Breast epithelium (tissue), 4 donors: ENCODE data around the gene SPIRE2. TPM values are rescaled to one million over a fixed set of nuclear protein-coding genes. Genes with fewer than 3 reads are reported as not detected.

Experiments used
- DNase-seq, 2 donors: peaks; one replicate each; pipeline ENCODE4 v3.0.0-alpha.2; 2019; ENCODE audit warnings: low spot score in 2 of 2
- H3K27ac ChIP-seq, 2 donors: fragments of 200-600 bp; sonication (generic) in 1 of 2; one replicate each; pipeline ENCODE4 v1.5.1; 2016 to 2019; ENCODE audit warnings: mild to moderate bottlenecking in 1 of 2
- H3K27me3 ChIP-seq, 2 donors: fragments of 200-600 bp; sonication (generic) in 1 of 2; one replicate each; pipeline versions ENCODE4 v1.5.1 to v1.6.0; 2017 to 2019; ENCODE audit warnings: control low read depth in 1 of 2, mild to moderate bottlenecking in 1 of 2
- H3K36me3 ChIP-seq: fragments of 200-600 bp; one replicate; pipeline ENCODE4 v1.5.1; 2019
- H3K4me1 ChIP-seq, 2 donors: fragments of 200-600 bp; sonication (generic); one replicate each; pipeline ENCODE4 v1.5.1; 2016 to 2019; ENCODE audit warnings: control low read depth in 1 of 2
- H3K4me3 ChIP-seq, 3 donors: fragments of 200-600 bp; sonication (generic); 1 replicate in 2 of 3; 2 replicates in 1 of 3; pipeline ENCODE4 v1.5.1; 2016 to 2019; ENCODE audit warnings: mild to moderate bottlenecking in 3 of 3, moderate library complexity in 2 of 3
- H3K9me3 ChIP-seq, 2 donors: fragments of 200-600 bp; sonication (generic) in 1 of 2; one replicate each; pipeline ENCODE4 v1.5.1; 2016 to 2019; ENCODE audit warnings: control low read depth in 1 of 2
- POLR2A ChIP-seq: fragments of 450-650 bp; IDR thresholded peaks from one replicate; pipeline ENCODE4 v1.6.1; 2016; ENCODE audit warnings: antibody characterized with exemption, mild to moderate bottlenecking, moderate library complexity
- POLR2AphosphoS5 ChIP-seq, 3 donors: sonication (generic); formaldehyde crosslinking; IDR thresholded peaks; one replicate each; pipeline ENCODE4 v1.6.1; 2017; ENCODE audit warnings: antibody characterized with exemption in 3 of 3
- intact Hi-C: fragments of 100-400 bp; cut with DNase I; formaldehyde crosslinking; loops from one replicate; pipeline ENCODE4 v1.15.1; 2023; ENCODE audit warnings: low total_unique reads
- total RNA-seq, 3 donors: library from RNA; depleted of rRNA; stranded (reverse); fragments of >200 nt; gene quantifications; one replicate each; pipeline ENCODE4 v1.1.0, GENCODE V29; 2016
- TF ChIP-seq, protein P1 (sequence below), 3 donors: fragments of 450-650 bp; IDR thresholded peaks; one replicate each; pipeline ENCODE4 v1.5.1; 2016 to 2017; ENCODE audit warnings: antibody characterized with exemption in 3 of 3, mild to moderate bottlenecking in 3 of 3, moderate library complexity in 3 of 3

SPIRE2 gene
- total RNA-seq, 3 donors from 2014 or later, result 1.3 to 11.1 (median 7.8) TPM

DNA sequence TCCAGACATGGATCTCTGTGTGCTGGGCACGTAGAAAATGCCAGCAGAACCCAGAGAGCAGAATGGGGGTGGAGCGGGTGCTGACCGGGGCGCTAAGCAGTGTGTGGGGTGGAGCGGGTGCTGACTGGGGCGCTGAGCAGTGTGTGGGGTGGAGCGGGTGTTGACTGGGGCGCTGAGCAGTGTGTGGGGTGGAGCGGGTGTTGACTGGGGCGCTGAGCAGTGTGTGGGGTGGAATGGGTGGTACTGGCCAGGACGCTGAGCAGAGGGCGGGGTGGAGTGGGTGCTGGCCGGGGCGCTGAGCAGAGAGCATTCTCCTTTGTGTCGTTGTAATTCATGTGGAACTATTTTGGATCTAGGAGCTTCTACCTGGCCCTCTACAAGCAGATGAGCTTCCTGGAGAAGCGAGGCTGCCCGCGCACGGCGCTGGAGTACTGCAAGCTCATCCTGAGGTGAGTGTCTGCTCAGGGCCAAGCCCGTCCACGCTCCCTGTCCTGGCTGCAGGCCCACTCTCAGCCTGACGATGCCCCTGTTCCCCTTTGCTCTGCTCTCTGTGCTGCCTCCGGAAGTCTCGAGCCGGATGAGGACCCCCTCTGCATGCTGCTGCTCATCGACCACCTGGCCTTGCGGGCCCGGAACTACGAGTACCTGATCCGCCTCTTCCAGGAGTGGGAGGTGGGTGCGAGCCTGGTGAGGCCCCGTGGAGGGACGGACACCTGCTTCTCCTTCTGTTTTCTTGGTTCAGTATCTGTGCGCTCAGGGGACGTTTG, 70.1 kb downstream of the SPIRE2 start:
- H3K27me3 ChIP-seq, result no peaks in the 10 kb centered on the region
- no peak overlapping the region for H3K4me3 ChIP-seq
- H3K9me3 ChIP-seq, result no peaks in the 10 kb centered on the region
- H3K27ac ChIP-seq, result no peak overlapping the region
- H3K4me1 ChIP-seq, result no peaks in the 10 kb centered on the region
- intact Hi-C loops, result no loop called here
- no peak for TF ChIP-seq POLR2A
- TF ChIP-seq, protein P1, sequence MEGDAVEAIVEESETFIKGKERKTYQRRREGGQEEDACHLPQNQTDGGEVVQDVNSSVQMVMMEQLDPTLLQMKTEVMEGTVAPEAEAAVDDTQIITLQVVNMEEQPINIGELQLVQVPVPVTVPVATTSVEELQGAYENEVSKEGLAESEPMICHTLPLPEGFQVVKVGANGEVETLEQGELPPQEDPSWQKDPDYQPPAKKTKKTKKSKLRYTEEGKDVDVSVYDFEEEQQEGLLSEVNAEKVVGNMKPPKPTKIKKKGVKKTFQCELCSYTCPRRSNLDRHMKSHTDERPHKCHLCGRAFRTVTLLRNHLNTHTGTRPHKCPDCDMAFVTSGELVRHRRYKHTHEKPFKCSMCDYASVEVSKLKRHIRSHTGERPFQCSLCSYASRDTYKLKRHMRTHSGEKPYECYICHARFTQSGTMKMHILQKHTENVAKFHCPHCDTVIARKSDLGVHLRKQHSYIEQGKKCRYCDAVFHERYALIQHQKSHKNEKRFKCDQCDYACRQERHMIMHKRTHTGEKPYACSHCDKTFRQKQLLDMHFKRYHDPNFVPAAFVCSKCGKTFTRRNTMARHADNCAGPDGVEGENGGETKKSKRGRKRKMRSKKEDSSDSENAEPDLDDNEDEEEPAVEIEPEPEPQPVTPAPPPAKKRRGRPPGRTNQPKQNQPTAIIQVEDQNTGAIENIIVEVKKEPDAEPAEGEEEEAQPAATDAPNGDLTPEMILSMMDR (IDR thresholded peaks at IDR 0.05), result no peak
- TF ChIP-seq POLR2AphosphoS5 (IDR thresholded peaks at IDR 0.05), result no peak
- peaks cover 6% of the 10 kb centered on the region for H3K36me3 ChIP-seq
- DNase-seq, result no peak

GRCh38 chr16:89899879-89900481, 71.7 kb downstream of the SPIRE2 start:
- intact Hi-C loops, result no loop called here
- no peak for DNase-seq
- Histone ChIP-seq H3K4me1 (no peaks in the 10 kb centered on the region), H3K27me3 (no peaks in the 10 kb centered on the region), H3K36me3 (peaks cover 6% of the 10 kb centered on the region), H3K27ac (no peak overlapping the region), H3K4me3 (no peak overlapping the region), H3K9me3 (no peaks in the 10 kb centered on the region)
- TF ChIP-seq POLR2AphosphoS5 (IDR thresholded peaks at IDR 0.05) (no peak), POLR2A (no peak)
- TF ChIP-seq, protein P1 (IDR thresholded peaks at IDR 0.05), result no peak

- H3K36me3 ChIP-seq, result peaks cover 2% of the 10 kb centered on the region
- no peak overlapping the region for H3K4me3 ChIP-seq
- H3K4me1 ChIP-seq, result no peaks in the 10 kb centered on the region
- intact Hi-C loops, result no loop called here
- TF ChIP-seq POLR2AphosphoS5 (IDR thresholded peaks at IDR 0.05) (no peak), POLR2A (no peak)
- TF ChIP-seq, protein P1 (IDR thresholded peaks at IDR 0.05), result no peak
- H3K27me3 ChIP-seq, result no peaks in the 10 kb centered on the region
- no peak for DNase-seq
- no peaks in the 10 kb centered on the region for H3K9me3 ChIP-seq
- H3K27ac ChIP-seq, result no peak overlapping the region
Measured at GRCh38 chr16:89900885-89901284, 72.6 kb downstream of the SPIRE2 start.

GRCh38 chr16:89902980-89903379, 74.7 kb downstream of the SPIRE2 start:
- H3K36me3 ChIP-seq, result no peaks in the 10 kb centered on the region
- no peak overlapping the region for H3K27ac ChIP-seq
- no peaks in the 10 kb centered on the region for H3K4me1 ChIP-seq
- H3K9me3 ChIP-seq, result no peaks in the 10 kb centered on the region
- H3K4me3 ChIP-seq, result no peak overlapping the region
- H3K27me3 ChIP-seq, result no peaks in the 10 kb centered on the region
- intact Hi-C loops, result no loop called here
- no peak for TF ChIP-seq POLR2AphosphoS5 (IDR thresholded peaks at IDR 0.05)
- no peak for TF ChIP-seq POLR2A
- TF ChIP-seq, protein P1 (IDR thresholded peaks at IDR 0.05), result no peak
- DNase-seq, result no peak

DNA sequence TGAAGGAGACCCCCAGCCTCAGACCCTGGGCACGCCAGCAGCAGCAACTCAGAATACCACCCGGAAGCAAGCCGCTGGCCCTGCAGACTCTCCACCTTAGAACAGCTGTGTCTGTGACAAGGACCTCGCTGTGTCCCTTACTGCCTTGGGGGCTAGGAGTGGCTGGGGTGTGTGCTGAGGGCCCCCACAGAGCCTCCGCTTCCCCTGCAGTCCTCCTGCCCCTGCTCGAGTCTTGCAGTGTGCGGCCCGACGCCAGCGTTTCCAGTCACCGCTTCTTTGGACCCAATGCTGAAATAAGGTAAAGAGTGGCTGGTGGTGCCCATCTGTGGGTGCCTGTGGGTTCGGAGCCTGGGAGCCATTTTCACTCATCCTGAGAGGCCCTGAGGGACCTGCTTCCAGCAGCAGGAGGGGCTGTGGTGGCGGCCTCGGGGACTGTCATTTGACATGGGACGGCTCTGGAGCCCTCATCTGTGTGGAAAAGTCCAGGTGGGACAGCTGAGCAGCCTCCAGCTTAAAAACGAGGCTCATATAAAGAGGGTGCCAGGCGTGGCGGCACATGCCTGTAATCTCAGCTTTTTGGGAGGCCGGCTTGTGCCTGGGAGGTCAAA, 75.7 kb downstream of the SPIRE2 start:
- intact Hi-C loops, result no loop called here
- no peaks in the 10 kb centered on the region for H3K4me1 ChIP-seq
- DNase-seq, result no peak
- H3K27ac ChIP-seq, result no peak overlapping the region
- no peak for TF ChIP-seq POLR2AphosphoS5 (IDR thresholded peaks at IDR 0.05)
- TF ChIP-seq, protein P1 (IDR thresholded peaks at IDR 0.05), result no peak
- no peak for TF ChIP-seq POLR2A
- no peak overlapping the region for H3K4me3 ChIP-seq
- H3K27me3 ChIP-seq, result no peaks in the 10 kb centered on the region
- no peaks in the 10 kb centered on the region for H3K9me3 ChIP-seq
- no peaks in the 10 kb centered on the region for H3K36me3 ChIP-seq
